Activated gamma-delta T cell (primary cell): ENCODE measurements around the gene MORN5.
"Not testable (repeated sequence)": the region's sequence is repeated elsewhere in the genome, so short reads cannot be mapped to it uniquely, and the experiment has no call there.

Experiments
- DNase-seq: peaks from one replicate; lab custom pipeline; 2025; lab: John Stamatoyannopoulos, UW
- total RNA-seq, 2 donors: gene quantifications; one replicate each; lab custom pipeline; 2026; lab: John Stamatoyannopoulos, UW

Gene MORN5
- total RNA-seq = 0 reads per million in 2 donors

DNA sequence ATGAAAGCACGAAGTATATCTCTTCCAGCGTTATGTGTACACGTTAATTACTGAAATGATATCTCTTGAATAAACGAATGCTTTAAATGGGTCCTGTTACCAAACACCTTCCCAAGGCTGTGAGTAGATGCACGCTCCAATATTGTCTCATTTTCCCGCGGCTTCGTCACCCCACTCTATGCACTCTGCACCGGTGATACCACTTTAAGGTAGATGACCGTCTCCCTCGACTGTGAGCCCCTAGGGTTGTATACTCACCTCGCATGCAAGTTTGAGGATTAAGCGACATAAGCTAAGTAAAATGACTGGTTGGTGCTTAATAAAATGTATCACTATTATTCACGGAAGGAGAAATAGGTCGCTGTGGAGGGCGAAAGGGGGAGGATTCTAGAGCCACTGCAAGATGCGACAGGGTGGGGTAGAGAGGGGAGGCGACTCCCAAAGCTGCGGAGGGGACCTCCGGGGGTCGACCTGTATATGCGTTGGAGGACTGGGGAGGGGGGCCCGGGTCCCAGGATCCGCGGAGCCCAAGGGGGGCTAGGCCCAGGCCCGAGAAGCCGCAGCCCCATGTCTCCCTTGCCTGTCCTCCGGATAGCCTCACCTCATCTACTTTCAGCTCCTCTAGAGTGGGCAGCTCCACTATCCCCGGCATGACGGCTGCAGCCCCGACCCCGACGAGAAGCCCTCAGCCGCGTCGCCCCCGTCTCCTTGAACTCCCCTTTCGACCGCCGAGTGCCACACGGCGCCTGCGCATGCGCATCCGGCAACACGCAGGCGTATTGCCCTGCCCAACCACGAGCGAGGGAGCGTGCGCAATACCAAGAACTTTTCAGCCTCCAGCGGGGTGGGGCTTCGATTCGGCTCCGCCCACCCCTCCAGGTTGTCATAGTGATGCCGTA, at the start of gene MORN5, which contains the start of gene NDUFA8:
TSS of gene MORN5 (plus strand) at position 883 of the 899 bp plus-strand sequence. CDS start 65 bp downstream, outside the sequence.
TSS of gene NDUFA8 (minus strand) at position 754 of the 899 bp plus-strand sequence. CDS start at position 652, 102 bp downstream.
- DNase-seq = peak; percentile 88

DNA sequence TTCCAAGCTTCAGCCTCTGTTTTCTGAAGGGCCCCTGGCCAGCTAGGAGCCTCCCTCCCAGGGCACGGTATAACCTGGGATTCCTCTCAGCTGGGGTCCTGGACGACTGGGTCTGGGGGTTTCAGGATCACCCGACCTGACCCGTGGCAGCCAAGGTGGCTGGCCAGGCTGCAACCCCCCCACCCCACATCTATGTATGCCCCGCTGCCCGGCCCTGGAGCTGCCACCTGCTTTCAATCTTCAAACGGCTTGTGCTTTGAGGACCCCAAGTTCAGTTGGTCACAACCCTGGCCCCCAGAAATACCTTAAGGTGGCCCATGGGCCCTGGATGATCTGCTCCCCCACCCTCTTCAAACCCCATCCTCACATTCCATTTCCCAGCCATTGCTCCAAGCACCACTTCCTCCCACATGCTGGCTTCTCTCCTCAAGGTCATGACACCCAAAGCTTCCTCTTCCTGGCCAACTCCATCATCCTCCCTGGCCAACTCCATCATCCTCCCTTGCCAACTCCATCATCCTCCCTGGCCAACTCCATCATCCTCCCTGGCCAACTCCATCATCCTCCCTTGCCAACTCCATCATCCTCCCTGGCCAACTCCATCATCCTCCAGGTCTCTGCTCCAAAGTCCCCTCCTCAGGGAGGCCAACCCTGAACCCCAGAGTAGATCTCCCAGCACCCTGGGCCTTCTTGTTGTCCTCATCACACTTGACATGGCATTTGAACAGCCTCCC, 49.4 kb upstream of the MORN5 start:
- no peak for DNase-seq

DNA sequence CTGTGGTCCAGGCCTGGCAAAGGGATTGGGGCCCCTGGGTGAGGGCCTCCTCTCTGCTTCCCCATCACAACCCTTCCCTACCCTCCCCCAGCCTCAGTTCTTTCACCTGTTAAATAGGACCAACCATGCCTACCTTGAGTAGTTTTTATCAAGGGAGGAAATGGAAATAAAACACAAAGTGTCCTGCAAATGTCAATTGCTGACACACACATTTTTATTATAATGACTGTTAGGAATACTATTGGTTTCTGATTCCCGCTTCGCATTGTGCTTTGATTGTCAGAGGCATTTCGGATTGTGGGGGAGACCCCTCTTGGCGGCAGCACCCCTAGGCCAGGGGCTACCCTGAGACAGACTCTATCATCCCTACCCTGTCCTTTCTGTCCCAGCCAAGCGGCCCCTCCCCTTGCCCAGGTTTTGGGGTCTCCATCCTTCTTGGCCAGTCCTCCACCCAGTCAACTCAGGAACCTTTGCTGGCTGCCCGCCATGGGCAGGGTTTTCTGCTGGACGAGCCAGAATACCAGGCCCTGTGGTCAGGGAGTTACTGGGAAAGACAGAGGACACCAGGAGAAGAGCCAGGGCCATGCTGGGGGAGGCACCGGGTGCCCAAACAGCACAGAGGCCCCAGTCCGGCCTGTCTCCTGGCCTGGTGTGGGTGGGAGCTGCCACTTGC, 48.2 kb upstream of the MORN5 start:
- no peak for DNase-seq

DNA sequence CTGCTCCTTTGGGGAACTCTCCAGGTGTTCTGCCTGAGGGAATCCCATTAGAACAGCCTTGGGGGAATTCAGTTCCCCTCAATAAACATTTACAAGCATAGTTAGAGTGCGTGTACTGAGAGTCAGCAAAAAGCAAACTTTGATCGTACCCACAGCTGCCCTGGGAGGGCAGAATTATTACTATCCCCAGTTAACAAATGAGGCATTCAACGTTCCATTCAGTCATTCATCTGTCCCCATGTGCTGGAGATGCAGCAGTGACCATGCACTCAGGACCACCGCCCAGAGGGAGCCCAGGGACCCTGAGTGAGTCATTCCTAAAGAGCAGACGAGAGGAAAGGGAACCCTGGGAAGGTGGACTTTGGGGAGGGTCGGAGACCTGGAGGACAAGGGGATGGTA, 47.5 kb upstream of the MORN5 start:
- DNase-seq = no peak

DNA sequence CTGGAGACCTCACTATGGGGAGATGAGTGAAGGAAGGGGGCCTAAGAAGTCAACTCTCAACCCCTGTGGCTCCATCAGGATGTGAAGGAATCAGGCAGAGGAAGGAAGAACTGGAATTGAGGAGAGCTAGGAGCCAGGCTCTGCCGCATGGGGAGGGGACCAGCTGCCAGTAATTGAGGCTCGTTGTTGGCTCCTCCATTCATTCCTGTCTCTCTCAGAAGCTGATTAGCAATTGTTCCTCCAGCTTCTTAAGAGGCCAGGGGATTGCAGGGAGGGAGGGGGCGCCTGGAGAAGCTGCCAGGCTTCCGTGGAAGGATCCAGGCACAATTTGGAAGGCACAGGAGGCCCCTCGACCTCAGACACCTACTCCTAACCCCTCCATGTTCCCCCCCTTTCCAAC, 46.1 kb upstream of the MORN5 start:
- no peak for DNase-seq

DNA sequence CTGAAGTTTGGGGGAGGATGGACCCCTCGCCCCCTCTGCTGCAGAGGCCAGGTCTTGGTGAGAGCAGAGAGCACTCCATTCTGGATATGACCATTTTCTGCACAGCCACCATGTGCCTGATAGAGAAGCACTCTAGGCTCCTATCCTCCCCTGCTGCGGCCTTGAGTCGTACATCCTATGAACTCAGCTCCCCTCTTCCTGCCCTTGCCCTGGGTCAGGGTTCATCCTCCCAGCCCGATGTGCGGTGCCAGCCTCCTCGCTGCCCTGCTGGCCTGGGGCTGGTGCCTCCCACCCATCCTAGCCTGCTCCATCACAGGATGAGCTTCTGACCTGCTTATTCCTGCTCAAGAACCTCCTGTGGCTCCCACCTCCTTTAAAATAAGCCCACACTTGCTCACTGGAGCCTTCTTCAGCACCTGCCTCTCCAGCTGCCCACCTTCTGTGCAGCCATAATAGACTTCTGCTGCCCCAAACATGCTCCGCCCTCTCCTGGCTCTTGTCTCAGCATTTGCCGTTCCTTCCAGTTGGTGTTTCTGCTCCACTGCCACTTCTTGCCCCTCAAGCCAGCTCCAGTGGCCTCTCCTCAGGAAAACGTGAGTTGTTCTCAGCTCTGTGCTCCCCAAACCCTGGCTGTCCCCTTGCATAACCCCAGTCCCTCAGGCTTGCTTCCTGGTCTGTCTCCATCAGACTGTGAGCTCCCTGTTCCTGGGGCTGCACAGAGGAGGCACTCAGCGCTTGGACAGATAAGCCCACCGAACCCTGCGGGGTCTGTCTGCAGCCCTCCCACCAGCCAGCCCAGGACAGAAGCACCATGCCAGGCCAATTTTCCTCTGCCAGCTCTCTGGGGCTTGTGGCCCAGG, 44.3 kb upstream of the MORN5 start:
- no peak for DNase-seq

DNA sequence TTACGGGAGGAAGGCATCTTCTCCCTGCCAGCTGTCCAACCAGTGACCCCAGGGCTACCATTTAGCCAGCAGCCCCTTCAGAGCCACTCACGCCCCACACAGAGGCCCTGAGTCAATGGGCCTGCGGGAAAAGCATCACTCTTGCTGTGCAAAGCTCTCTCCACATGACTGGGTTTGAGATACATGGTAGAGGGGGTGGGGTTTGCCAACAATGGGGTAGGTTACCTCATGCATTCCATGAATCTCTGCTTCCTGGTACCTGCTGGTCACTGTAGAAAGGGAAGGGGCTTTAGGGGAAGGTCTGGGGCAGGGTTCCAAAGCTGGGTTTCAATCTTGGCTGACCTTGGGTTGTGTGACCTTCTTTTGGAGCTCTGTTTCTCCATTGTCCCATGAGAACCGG, 43.7 kb upstream of the MORN5 start:
- no peak for DNase-seq

DNA sequence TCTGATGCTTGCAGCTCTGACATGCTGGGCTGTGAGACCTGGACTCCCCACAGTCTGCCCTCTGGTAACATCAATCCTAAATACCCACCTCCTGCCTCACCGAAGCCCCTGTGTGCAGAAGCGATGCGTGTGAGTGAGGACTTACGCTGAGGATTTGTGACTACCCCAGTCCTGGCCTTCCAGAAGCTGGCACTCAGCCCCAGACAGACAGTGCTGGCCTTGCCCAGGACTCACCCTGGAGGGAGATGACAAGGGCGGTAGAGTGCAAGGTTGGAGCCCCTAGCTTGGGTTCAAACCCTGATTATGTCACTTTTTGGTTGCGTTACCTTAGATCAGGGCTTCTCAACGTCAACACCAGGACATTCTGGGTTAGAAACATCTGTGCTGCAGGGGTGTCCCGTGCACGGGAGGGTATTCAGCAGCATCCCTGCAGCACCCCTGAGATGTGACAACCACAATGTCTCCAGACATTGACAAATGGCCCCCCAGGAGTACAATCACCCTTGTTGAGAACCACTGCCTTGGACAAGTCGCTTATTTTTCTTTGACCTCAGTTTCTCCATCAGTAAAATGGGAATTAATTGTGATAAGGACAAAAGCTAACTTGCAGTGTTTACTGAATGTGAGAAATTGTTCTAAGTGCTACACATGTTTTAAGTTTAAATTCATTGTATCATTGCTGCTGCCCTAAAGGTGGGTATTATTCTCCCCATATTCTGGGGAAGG, 43.1 kb upstream of the MORN5 start:
- no peak for DNase-seq

DNA sequence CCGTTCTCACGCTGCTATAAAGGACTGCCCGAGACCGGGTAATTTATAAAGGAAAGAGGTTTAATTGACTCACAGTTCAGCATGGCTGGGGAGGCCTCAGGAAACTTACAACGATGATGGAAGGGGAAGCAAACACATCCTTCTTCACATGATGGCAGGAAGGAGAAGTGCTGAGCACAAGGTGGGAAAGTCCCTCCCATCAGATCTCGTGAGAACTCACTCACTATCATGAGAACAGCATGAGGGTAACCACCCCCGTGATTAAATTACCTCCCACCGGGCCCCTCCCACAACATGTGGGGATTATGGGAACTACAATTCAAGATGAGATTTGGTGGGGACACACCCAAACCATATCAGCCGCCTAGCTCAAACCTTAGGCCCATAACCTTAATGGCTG, 42.5 kb upstream of the MORN5 start:
- DNase-seq = not testable (repeated sequence)

DNA sequence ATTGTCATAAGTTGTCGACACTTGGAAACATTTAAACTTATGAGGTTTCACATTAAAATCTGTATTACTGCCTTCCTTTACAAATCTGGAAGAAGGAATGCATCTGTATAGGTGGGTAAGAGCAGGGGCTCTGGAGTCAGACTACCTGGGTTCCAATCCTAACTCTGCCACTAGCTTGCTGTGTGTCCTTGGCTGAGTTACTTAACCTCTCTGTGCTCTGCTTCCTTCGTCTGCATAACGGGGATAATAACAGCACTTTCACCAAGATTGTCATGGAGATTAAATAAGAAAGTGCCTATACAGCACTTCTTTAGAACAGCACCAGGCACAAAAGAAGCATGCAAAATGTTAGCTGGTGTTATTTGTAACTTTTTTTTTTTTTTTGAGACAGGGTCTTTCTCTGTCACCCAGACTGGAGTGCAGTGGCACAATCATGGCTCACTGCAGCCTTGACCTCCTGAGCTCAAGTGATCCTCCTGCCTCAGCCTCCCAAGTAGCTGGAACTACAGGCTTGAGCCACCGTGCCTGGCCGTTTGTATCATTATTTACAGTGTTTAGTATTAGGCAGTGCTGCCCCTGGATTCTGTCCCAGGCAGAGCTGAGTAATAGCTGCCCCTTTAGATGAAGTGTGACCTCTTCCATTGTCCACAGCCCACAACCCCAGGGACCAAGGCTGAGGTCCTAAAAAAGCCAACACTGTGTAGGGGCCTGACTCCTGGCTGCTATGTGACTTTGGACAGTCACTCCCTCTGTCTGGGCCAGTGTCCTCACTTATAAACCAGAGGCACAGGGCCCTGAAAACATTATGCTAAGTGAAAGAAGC, 41.2 kb upstream of the MORN5 start:
- DNase-seq = no peak

DNA sequence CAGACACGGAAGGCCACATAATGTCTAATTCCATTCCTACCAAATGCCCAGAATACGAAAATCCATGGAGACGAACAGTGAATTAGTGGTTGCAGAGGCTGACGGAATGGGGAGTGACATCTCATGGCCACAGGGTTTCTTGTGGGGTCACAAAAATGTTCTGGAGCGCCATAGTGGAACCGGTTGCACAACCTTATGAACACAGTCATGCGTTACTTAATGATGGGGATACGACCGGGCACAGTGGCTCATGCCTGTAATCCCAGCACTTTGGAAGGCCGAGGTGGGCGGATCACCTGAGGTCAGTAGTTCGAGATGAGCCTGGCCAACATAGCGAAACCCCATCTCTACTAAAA, 40.6 kb upstream of the MORN5 start:
- DNase-seq = no peak

DNA sequence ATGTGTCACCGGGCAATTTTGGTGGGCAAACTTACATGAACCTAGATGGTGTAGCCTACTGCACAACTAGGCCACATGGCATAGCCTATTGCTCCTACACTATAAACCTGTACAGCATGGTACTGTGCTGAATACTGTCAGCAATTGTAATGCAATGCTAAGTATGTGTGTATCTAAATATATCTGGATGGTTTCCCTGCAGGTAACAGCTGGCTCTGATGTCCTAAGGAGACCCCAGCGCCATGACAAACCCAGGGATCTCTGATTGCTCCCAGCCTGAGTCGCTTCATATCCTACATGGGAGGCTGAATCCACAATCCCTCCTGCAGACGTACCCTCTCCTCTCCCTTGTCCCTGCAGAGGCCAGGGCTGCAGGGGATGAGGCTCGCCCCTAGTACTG, 40.0 kb upstream of the MORN5 start:
- DNase-seq = no peak

DNA sequence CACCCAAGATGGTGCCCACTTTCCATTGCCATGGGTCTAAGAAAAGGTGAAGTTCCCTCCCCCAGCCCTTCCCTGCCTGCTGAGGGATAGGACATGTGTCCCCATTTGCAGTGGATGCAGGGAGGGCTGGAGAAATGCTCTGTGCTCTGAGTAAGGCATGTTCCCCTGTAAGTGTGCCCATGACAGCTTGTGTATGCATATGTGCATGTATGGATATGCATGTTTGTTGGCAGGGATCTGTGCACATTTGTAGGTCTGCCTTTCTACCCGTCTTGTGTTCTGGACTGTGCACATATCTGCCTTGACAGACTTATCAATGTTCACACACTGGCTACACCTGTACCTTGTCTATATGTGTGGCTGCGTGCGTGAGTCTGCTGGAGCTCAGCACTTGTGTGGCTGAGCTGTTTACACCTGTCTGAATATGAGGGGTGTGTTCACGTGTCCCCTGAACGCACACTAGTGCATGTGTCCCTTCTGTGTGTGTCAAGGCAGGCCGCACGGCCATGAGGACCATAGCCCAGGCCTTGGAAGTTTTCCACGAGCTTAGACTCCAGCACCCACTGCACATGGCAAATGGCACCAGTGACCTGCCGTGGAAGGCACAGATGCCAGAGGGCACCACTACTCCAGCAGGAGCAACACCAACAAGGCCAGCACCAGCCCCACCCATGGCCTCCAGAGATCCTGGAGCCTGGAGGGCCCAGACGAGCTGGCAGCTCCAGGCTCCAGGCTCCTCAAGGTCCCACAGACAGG, 39.2 kb upstream of the MORN5 start:
- DNase-seq = no peak

DNA sequence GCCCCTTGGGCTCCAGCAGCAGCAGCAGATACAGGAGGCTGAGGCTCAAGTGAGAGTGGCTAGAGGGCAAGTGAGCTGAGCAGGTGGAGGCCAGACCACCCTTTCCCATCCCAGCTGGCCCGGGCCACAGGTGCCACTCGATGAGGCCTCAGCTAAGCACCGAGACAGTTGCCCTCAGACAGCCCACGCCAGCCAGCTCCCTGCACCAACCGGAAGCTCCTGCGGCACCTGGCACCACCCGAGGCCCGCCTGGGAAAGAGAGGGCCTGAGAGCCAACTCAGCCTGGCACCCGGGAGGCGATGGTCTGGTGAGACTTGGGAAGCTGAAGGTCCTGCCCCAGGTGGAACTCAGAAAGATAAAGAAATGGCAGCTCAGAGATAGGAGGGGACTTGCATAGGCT, 38.3 kb upstream of the MORN5 start:
- no peak for DNase-seq

DNA sequence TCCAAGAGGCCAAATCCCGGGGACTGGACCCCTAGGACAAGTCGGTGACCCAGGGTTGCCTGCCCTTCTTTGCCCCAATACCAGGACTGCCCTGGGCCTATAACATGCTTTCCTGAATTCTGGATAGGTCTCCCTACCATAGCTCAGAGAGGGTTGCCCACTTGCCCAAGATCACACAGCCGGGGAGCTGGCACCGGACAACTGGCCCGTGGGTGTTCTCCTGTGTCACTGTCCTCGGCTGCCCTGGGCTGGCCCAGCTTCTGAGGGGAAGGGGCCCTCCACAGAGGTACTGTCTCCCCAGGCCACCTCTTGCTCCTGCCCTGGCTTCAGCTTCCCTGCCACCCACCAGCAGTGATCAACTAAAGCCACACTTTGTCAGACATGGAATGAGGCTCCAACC, 37.8 kb upstream of the MORN5 start:
- DNase-seq = no peak

DNA sequence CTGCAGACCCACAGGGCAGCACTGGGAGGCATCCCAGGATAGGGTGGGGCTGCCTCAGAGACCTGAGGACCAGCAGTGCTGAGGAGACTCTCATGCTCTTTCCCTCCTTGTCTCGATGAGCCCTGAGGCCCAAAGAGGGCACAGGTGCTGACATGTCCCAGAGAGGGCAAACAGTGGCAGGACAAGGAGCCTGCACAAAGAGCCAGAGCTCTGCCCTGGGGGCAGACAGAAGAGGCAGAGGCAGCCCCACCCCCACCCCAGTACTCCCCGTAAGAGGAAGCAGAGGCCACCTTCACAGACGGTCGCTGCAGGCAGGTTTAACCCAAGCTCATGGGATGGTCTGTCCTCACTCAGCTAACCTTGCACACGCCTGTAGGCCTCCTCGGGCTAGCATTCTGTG, 37.2 kb upstream of the MORN5 start:
- no peak for DNase-seq

DNA sequence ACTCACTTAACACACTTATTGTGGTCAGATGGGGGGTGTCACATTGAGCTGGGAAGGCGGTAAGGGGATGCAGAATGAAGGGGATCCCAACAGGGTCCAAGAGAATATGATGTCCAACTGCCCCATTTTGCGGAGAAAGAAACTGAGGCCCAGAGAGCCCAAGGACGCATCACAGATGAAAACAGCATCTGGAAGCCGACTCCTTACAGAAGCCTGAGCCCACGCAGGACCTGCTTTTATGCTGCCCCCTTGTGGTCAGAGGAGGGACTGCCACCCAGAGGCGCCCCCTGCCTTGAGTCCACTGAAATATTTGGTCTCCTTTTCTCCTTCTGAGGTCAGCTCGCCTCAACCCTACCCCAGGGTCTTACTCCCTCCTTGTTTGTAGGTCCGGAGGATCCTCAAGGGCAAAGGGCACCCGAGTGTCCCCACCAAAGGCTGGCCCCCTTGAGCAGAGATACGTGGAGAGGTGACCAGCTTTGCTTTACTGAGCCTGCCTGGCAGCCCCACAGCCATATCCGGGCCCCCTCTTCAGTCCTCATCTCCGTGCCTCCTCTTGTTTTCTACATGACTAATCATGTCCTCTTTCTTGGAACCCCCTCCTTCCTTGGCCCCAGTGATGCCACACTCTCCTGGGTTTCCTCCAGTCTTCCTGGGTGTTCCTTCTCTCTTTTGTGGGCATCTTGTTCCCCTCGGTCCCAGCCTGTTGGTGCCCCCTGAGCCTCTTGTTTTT, 36.6 kb upstream of the MORN5 start:
- no peak for DNase-seq

DNA sequence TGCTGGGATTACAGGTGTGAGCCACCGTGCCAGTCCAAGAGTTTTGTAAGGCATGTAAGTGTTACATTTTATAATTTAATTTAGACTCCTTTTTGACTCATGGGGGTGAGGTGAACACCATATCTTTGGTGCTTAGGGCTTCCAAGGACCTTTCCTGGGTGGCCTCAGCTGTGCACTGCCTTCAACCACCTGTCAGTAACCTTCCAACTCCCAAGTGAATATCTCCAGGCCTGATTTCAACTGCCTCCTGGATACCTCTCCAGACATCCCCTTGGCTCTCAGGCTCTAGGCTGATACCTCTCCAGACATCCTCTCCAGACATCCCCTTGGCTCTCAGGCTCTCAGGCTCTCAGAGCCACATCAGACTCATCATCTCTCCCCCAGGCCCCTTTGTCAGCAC, 35.7 kb upstream of the MORN5 start:
- no peak for DNase-seq

DNA sequence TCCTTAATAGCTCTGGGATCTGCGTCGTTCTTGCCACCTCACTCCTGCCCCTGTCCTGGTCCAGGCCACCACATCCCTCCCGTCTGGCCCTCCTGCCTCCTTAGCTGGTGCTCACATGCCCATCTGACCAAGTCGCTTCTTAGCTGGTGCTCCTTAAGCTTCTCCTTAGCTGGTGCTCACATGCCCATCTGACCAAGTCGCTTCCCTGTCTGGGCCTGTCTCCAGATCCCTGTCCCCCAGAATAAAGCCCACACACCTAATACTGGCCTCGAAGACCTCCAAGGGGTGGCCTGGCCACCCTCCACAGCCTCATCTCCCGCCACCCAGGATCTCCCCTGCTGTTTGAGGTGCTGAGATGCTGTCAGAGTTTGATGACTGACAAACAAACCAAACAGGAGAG, 35.2 kb upstream of the MORN5 start:
- DNase-seq = no peak
